Small intestine (tissue), 7 donors: ENCODE measurements around the gene URAD. TPM values are rescaled to one million over a fixed set of nuclear protein-coding genes. Genes with fewer than 3 reads are reported as not detected.
"Not testable (repeated sequence)": the region's sequence is repeated elsewhere in the genome, so short reads cannot be mapped to it uniquely, and the experiment has no call there.

ENCODE experiments used
- DNase-seq, 2 donors: peaks; one replicate each; pipeline versions ENCODE4 v3.0.0 to v3.0.0-alpha.2; 2013
- FAIRE-seq: peaks from 2 replicates; lab custom pipeline; 2012; peaks lifted over from hg19 to GRCh38; lab: Jason Lieb, UNC
- H3K27ac ChIP-seq, 3 donors: one replicate each; pipeline ENCODE4 v1.5.1; 2013; ENCODE audit warnings: low read length in 2 of 3, mild to moderate bottlenecking in 2 of 3, control low read depth in 1 of 3, inconsistent platforms in 1 of 3, low read depth in 1 of 3, moderate library complexity in 1 of 3
- H3K27me3 ChIP-seq, 3 donors: one replicate each; pipeline ENCODE4 v1.6.1; 2013; ENCODE audit warnings: low read length in 3 of 3, inconsistent platforms in 1 of 3; ENCODE audit not compliant: control insufficient read depth in 3 of 3, insufficient read depth in 3 of 3
- H3K36me3 ChIP-seq, 3 donors: one replicate each; pipeline ENCODE4 v1.6.1; 2013; ENCODE audit warnings: low read length in 3 of 3, inconsistent platforms in 1 of 3, low read depth in 1 of 3, mild to moderate bottlenecking in 1 of 3, moderate library complexity in 1 of 3; ENCODE audit not compliant: control insufficient read depth in 3 of 3, insufficient read depth in 2 of 3
- H3K4me1 ChIP-seq, 3 donors: one replicate each; pipeline ENCODE4 v1.6.1; 2013; ENCODE audit warnings: low read length in 2 of 3, inconsistent platforms in 1 of 3, low read depth in 1 of 3, mild to moderate bottlenecking in 1 of 3, moderate library complexity in 1 of 3; ENCODE audit not compliant: control insufficient read depth in 3 of 3, insufficient read depth in 2 of 3
- H3K4me3 ChIP-seq, 3 donors: one replicate each; pipeline ENCODE4 v1.5.1; 2013; ENCODE audit warnings: low read length in 3 of 3, control low read depth in 1 of 3, inconsistent platforms in 1 of 3, low read depth in 1 of 3, mild to moderate bottlenecking in 1 of 3, moderate library complexity in 1 of 3
- H3K9me3 ChIP-seq, 2 donors: one replicate each; pipeline ENCODE4 v1.6.1; 2013; ENCODE audit warnings: low read depth in 1 of 2, low read length in 1 of 2; ENCODE audit not compliant: control insufficient read depth in 2 of 2, insufficient read depth in 1 of 2
- WGBS, 3 donors: extraction: QIAGEN DNeasy Blood & Tissue Kit; methylation state at CpG; one replicate each; pipeline ENCODE4 v1.1.7; 2013; 5-methylcytosine and 5-hydroxymethylcytosine counted together
- polyA plus RNA-seq, 4 donors: library from polyadenylated mRNA; stranded (reverse) in 3 of 4; unstranded in 1 of 4; fragments of 200-250 nt in 3 of 4; fragments of 120-200 nt in 1 of 4; gene quantifications; one replicate each; pipeline versions ENCODE4 v1.2.1 to v1.2.3, GENCODE V29; 2013
- donor health status: healthy with polysubstance abuse.
- donor health status: control.
- donor health status: control.
- donor health status: Bipolar disorder and iron deficiency.
- donor health status: healthy.

URAD gene
- polyA plus RNA-seq, 4 donors, result 12.5 to 59.8 (median 34.1) TPM

DNA sequence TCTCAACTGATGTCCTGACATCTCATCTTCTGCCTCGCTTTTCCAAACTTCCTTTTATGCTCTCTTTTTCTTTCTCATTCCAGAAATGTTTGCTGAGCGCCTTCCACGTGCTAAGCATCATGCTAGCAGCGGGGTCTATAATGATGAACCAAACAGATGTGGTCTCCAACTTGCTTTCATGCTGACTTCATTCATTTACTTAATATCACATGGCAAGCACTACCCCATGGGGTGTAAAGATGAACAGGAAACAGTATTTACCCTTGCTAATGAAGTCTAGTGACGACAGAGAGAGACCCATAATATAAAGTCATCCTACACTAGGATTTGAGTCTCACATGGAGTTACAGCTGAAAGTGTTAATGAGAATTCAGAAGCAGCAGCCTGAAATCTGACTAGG, 21.6 kb upstream of the URAD start:
- WGBS, 3 donors, result 76 to 82% (median 80%) methylated on average over 5 of the region's 5 CpGs
- FAIRE-seq, result no peak
- H3K36me3 ChIP-seq, result no peaks in the 10 kb centered on the region

DNA sequence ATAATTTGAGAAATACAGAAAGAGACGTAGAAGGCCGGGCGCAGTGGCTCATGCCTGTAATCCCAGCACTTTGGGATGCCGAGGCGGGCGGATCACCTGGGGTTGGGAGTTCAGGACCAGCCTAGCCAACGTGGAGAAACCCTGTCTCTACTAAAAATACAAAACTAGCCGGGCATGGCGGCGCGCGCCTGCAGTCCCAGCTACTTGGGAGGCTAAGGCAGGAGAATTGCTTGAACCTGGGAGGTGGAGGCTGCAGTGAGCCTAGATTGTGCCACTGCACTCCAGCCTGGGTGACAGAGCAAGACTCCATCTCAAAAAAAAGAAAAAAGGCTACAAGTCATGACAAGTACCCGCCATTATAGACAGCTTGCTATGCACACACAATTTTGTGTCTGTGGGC, 16.5 kb upstream of the URAD start:
- not testable (repeated sequence) for DNase-seq, H3K4me3 ChIP-seq, FAIRE-seq, H3K9me3 ChIP-seq, H3K36me3 ChIP-seq, H3K27me3 ChIP-seq, H3K27ac ChIP-seq, H3K4me1 ChIP-seq
- 92 to 94% (median 94%) methylated on average over 13 of the region's 13 CpGs for WGBS, 3 donors

More for the DNA sequence above, 21.6 kb upstream of the URAD start:
- Histone ChIP-seq H3K4me3 (no peak overlapping the region), H3K4me1 (no peaks in the 10 kb centered on the region), H3K27ac (no peak overlapping the region), H3K9me3 (no peaks in the 10 kb centered on the region), H3K27me3 (peaks cover 0 to 2% (median 0%) of the 10 kb centered on the region in 3 donors)
- no peak for DNase-seq

DNA sequence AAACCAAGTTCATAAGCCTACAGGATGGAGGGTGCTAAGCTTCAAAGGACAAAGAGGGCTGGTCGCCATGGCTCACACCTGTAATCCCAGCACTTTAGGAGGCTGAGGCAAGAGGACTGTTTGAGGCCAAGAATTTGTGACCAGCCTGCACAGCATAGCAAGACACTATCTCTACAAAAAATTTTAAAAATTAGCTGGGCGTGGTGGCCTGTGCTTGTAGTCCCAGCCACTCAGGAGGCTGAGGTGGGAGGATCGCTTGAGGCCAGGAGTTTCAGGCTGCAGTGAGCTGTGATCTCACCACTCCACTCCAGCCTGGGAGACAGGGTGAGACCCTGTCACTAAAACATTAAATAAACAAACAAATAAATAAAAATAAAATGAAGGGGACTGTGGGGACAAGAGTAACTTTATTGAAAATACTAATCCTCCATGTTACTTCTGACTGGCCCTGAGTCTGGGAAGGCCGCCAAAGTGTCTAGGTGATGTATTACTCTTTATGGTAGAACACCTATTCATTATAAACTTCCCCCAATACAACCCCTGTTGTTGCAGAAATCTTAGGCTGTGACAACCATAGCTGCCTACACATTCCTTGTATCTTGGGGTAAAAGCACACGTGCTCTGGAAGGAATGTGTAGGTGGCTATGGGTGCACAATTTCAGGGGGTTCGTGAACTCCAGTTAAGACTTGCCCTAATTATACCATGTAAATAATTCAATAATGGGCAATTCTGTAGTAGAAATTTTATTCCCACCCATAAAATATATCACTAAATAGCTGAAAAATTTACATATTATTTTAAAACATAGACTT, 14.6 kb upstream of the URAD start:
- WGBS, 3 donors, result 71 to 78% (median 78%) methylated on average over 6 of the region's 6 CpGs
- H3K4me1 ChIP-seq, result no peaks in the 10 kb centered on the region
- no peak for FAIRE-seq
- H3K27me3 ChIP-seq, result peaks cover 0 to 2% (median 0%) of the 10 kb centered on the region in 3 donors
- no peak for DNase-seq
- no peaks in the 10 kb centered on the region for H3K9me3 ChIP-seq
- H3K27ac ChIP-seq, result no peak overlapping the region
- no peak overlapping the region for H3K4me3 ChIP-seq
- no peaks in the 10 kb centered on the region for H3K36me3 ChIP-seq

DNA sequence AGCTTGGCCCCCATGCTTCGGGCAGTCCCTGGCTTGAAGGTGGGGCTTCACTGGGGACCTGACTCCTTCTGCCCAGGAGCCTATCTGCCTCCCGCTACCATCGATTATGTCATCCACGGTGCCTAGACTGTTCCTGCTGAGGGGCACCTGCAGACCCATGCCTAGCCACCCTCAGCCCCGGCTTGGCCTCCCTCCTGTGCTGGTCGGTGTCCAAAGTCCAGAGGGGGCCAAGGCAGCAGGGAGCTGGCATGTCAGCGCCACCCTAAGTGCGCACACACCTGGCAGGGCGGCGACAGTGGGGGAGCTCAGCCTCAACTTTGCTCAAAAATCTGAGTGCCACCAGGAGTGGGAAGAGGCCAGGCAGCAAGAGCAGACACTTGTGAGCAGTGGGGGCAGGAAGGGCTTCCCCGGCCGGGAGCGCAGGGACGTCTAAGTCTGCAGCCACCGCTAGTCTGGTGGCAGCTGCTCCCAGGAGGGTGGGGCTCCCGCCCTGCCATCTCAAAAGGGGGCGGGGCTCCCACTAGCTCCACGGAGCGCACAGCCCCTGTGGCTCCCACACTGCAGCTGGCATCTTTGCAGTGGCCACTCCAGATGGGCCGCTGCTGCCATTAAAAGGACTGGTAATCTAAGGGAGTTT, 13.5 kb upstream of the URAD start:
- FAIRE-seq (no peak), DNase-seq (no peak)
- Histone ChIP-seq H3K27ac (no peak overlapping the region), H3K9me3 (no peaks in the 10 kb centered on the region), H3K4me3 (no peak overlapping the region), H3K36me3 (no peaks in the 10 kb centered on the region), H3K4me1 (no peaks in the 10 kb centered on the region), H3K27me3 (peaks cover 0 to 2% (median 0%) of the 10 kb centered on the region in 3 donors)
- WGBS, 3 donors, result 80 to 87% (median 83%) methylated on average over 15 to 20 of the region's 20 CpGs

DNA sequence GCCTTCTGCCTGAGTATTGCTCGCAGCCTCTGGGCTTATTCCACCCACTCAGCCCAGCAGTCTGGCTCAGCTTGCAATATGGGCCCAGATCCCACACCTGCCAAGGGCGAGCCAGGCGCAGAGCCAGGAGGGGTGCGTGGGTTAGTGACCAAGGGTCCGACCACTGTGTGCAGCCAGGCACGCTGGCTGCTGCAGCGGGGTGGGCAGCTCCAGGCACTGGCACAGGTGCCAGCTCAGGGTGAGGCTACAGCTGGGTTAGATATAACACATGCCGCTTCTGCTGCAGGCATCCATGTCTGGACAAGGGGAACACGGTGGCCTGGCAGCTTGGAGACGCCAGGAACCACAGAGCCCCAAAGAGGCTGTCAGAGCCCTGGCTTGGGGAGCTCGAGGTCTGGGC, 12.6 kb upstream of the URAD start:
- no peaks in the 10 kb centered on the region for H3K9me3 ChIP-seq
- no peak overlapping the region for H3K27ac ChIP-seq
- DNase-seq, result no peak
- no peak overlapping the region for H3K4me3 ChIP-seq
- H3K27me3 ChIP-seq, result peaks cover 0 to 2% (median 0%) of the 10 kb centered on the region in 3 donors
- 89 to 93% (median 91%) methylated on average over 11 of the region's 11 CpGs for WGBS, 3 donors
- H3K36me3 ChIP-seq, result no peaks in the 10 kb centered on the region
- no peaks in the 10 kb centered on the region for H3K4me1 ChIP-seq
- no peak for FAIRE-seq

DNA sequence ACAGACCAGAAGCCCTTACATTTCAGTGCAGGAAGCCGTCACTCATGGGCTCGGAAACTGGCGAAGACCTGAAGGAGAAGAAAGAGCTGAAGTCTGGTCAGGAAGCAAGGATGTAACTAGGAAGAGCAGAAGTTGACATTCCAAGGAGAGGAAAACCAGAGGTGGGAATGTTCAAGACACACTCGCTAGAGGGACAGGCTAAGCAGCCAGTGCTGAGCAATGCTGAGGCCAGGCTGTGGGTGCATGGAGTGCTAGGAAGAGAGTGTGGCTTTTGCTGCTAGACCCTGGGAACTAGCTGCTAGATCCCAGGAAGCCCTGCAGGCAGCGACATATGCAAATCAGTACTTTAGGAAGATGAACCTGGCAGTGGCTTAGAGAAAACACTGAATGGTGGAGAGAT, 12.1 kb upstream of the URAD start:
- FAIRE-seq (no peak), DNase-seq (no peak)
- no peak overlapping the region for H3K27ac ChIP-seq
- peaks cover 0 to 2% (median 0%) of the 10 kb centered on the region in 3 donors for H3K27me3 ChIP-seq
- no peaks in the 10 kb centered on the region for H3K4me1 ChIP-seq
- no peak overlapping the region for H3K4me3 ChIP-seq
- H3K36me3 ChIP-seq, result no peaks in the 10 kb centered on the region
- no peaks in the 10 kb centered on the region for H3K9me3 ChIP-seq
- 43 to 65% (median 65%) methylated on average over 5 of the region's 5 CpGs for WGBS, 3 donors

DNA sequence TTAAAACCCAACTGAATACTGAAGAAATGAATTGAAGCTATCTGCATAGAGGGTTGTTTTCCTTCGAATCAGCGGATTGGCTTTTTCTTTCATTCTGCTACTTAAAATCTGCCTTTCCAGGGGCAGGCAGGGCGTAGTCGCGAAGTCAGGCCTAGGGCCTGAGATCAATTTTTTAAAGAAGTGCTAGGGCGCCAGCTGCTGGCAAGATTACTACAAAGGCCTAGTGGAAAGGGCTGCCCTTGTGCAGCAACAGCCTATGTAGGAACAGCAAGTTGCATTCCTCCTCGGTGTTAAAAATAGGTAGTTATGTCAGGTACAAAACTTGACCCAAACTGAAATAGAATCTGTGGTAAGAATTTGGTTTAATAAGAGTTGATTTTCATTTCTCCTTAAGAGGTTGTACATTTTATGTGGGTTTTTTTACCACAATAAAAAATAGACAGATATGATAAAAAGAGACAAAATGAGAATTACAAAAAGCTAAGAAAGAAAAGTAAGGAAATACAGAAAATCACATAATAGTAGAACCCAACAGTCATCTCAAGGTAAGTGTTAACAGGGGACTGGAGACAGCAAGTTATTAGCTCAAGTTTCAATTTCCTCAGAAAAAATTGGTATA, 9.5 kb upstream of the URAD start:
- H3K9me3 ChIP-seq, result no peaks in the 10 kb centered on the region
- no peaks in the 10 kb centered on the region for H3K4me1 ChIP-seq
- H3K36me3 ChIP-seq, result no peaks in the 10 kb centered on the region
- no peak overlapping the region for H3K27ac ChIP-seq
- no peak overlapping the region for H3K4me3 ChIP-seq
- 21 to 46% (median 42%) methylated on average over 7 of the region's 7 CpGs for WGBS, 3 donors
- no peak for FAIRE-seq
- peaks cover 0 to 2% (median 0%) of the 10 kb centered on the region in 3 donors for H3K27me3 ChIP-seq
- peak; percentile 70 to 74 for DNase-seq

DNA sequence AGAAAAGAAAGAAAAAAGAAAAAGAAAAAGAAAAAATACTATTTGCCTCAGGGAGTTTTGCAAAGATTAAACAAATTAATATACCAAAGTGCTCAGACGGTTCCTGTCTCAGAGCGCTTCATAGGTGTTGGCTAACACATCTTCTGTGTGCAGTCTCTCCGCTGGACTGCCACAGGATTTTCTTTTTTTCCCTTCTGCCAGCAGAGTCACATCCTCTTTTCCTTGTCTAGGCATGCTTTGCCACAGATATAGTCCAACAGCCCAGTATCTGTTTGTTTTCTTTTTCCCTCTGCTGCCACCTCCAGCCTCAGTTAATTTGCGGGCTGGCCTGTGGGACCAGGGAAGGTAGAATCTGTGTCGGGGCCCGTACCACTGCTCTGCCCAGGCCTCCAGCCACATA, 3.4 kb upstream of the URAD start:
- Histone ChIP-seq H3K27me3 (no peaks in the 10 kb centered on the region), H3K27ac (no peak overlapping the region), H3K9me3 (no peaks in the 10 kb centered on the region), H3K36me3 (peaks cover 0 to 20% (median 0%) of the 10 kb centered on the region in 3 donors), H3K4me3 (no peak overlapping the region), H3K4me1 (no peaks in the 10 kb centered on the region)
- 83 to 95% (median 92%) methylated on average over 6 of the region's 6 CpGs for WGBS, 3 donors
- FAIRE-seq, result no peak
- no peak for DNase-seq
